Liver (tissue), 9 donors: ENCODE data around the gene RNASE8. TPM values are rescaled to one million over a fixed set of nuclear protein-coding genes. Genes with fewer than 3 reads are reported as not detected.

Source experiments
- DNase-seq: peaks from one replicate; pipeline ENCODE4 v3.0.0-alpha.2; 2017; ENCODE audit warnings: low spot score
- H3K27ac ChIP-seq, 2 donors: one replicate each; pipeline ENCODE4 v1.7.0; 2013; ENCODE audit warnings: inconsistent platforms in 2 of 2, low read length in 2 of 2, control low read depth in 1 of 2, low read depth in 1 of 2, mild to moderate bottlenecking in 1 of 2
- H3K27me3 ChIP-seq, 4 donors: one replicate each; pipeline versions ENCODE4 v1.6.1 to v1.7.0; 2013; ENCODE audit warnings: low read length in 3 of 4, inconsistent platforms in 1 of 4, mild to moderate bottlenecking in 1 of 4, moderate library complexity in 1 of 4; ENCODE audit not compliant: control insufficient read depth in 4 of 4, insufficient read depth in 4 of 4
- H3K36me3 ChIP-seq, 4 donors: one replicate each; pipeline versions ENCODE4 v1.6.1 to v1.7.0; 2013; ENCODE audit warnings: low read length in 3 of 4, mild to moderate bottlenecking in 3 of 4, low read depth in 1 of 4, moderate library complexity in 1 of 4; ENCODE audit not compliant: control insufficient read depth in 4 of 4, insufficient read depth in 3 of 4
- H3K4me1 ChIP-seq, 4 donors: one replicate each; pipeline versions ENCODE4 v1.6.1 to v1.7.0; 2013; ENCODE audit warnings: low read length in 3 of 4, mild to moderate bottlenecking in 3 of 4, moderate library complexity in 1 of 4; ENCODE audit not compliant: control insufficient read depth in 4 of 4, insufficient read depth in 4 of 4
- H3K4me3 ChIP-seq, 3 donors: one replicate each; pipeline versions ENCODE4 v1.6.1 to v1.7.0; 2013; ENCODE audit warnings: low read length in 3 of 3, control low read depth in 1 of 3, low read depth in 1 of 3, mild to moderate bottlenecking in 1 of 3
- H3K9ac ChIP-seq, 2 donors: one replicate each; pipeline ENCODE4 v1.7.0; 2013; ENCODE audit warnings: low read length in 2 of 2, mild to moderate bottlenecking in 2 of 2, moderate library complexity in 2 of 2, control low read depth in 1 of 2, low read depth in 1 of 2
- H3K9me3 ChIP-seq, 4 donors: one replicate each; pipeline versions ENCODE4 v1.6.1 to v1.7.0; 2013; ENCODE audit warnings: low read length in 3 of 4; ENCODE audit not compliant: control insufficient read depth in 4 of 4
- EGR1 ChIP-seq, 2 donors: IDR thresholded peaks; 2 replicates each; pipeline ENCODE4 v1.6.1; 2016 to 2018; ENCODE audit warnings: antibody characterized with exemption in 2 of 2, low read depth in 2 of 2
- FOXA1 ChIP-seq: IDR thresholded peaks from 2 replicates; pipeline ENCODE4 v1.6.1; 2016; ENCODE audit warnings: antibody characterized with exemption
- FOXA2 ChIP-seq: IDR thresholded peaks from 2 replicates; pipeline ENCODE4 v1.6.1; 2016; ENCODE audit warnings: antibody characterized with exemption
- GABPA ChIP-seq, 2 donors: IDR thresholded peaks in 1 of 2; conservative IDR thresholded peaks in 1 of 2; 2 replicates each; pipeline ENCODE4 v1.6.1; 2016; ENCODE audit warnings: antibody characterized with exemption in 2 of 2, mild to moderate bottlenecking in 1 of 2, moderate library complexity in 1 of 2
- HNF4G ChIP-seq: IDR thresholded peaks from 2 replicates; pipeline ENCODE4 v1.6.1; 2016; ENCODE audit warnings: antibody characterized with exemption
- JUND ChIP-seq, 2 donors: IDR thresholded peaks; 2 replicates each; pipeline ENCODE4 v1.6.1; 2016; ENCODE audit warnings: antibody characterized with exemption in 2 of 2
- RAD21 ChIP-seq, 2 donors: IDR thresholded peaks; 2 replicates each; pipeline ENCODE4 v1.6.1; 2016; ENCODE audit warnings: antibody characterized with exemption in 2 of 2, mild to moderate bottlenecking in 2 of 2
- REST ChIP-seq: IDR thresholded peaks from 2 replicates; pipeline ENCODE4 v1.6.1; 2016; ENCODE audit warnings: antibody characterized with exemption, mild to moderate bottlenecking
- SP1 ChIP-seq: IDR thresholded peaks from 2 replicates; pipeline ENCODE4 v1.6.1; 2018; ENCODE audit warnings: antibody characterized with exemption, mild to moderate bottlenecking
- TAF1 ChIP-seq: conservative IDR thresholded peaks from 2 replicates; pipeline ENCODE4 v1.6.1; 2016; ENCODE audit warnings: antibody characterized with exemption, mild to moderate bottlenecking
- WGBS: extraction: QIAGEN DNeasy Blood & Tissue Kit; methylation state at CpG from one replicate; pipeline ENCODE4 v1.1.7; 2013; 5-methylcytosine and 5-hydroxymethylcytosine counted together
- polyA plus RNA-seq, 2 donors: library from polyadenylated mRNA; stranded (reverse) in 1 of 2; unstranded in 1 of 2; fragments of 200-250 nt in 1 of 2; fragments of >200 nt in 1 of 2; fragmentation: Nextera tagmentation in 1 of 2; extraction: Ambion mirVana in 1 of 2; gene quantifications; one replicate each; pipeline versions ENCODE4 v1.2.1 to v1.2.3, GENCODE V29; 2013 to 2015
- total RNA-seq, 2 donors: library from RNA; depleted of rRNA; stranded (reverse); fragments of >200 nt; gene quantifications; one replicate each; pipeline ENCODE4 v1.2.3, GENCODE V29; 2014
- TF ChIP-seq, protein P1 (sequence below): fragments of 150-350 bp; IDR thresholded peaks from 2 replicates; pipeline ENCODE4 v1.5.1; 2017; ENCODE audit warnings: improper control_type of control experiment, low read depth, low read length; ENCODE audit not compliant: missing input control
- TF ChIP-seq, protein P2 (sequence below): IDR thresholded peaks from 2 replicates; pipeline ENCODE4 v1.6.1; 2016; ENCODE audit warnings: antibody characterized with exemption
- TF ChIP-seq, protein P3 (sequence below): IDR thresholded peaks from 2 replicates; pipeline ENCODE4 v1.6.1; 2016; ENCODE audit warnings: antibody characterized with exemption
- TF ChIP-seq, protein P4 (sequence below): IDR thresholded peaks from 2 replicates; pipeline ENCODE4 v1.6.1; 2016; ENCODE audit warnings: antibody characterized with exemption
- donor health status: healthy.
- donor health status: healthy.
- donor health status: healthy.
- donor health status: healthy.
- donor health status: healthy.

RNASE8 gene
- total and polyA plus RNA-seq, 4 donors, result not detected

GRCh38 chr14:21090194-21090939 lies 32.7 kb downstream of the RNASE8 start:
- H3K9ac ChIP-seq, result no peak overlapping the region
- TF ChIP-seq GABPA (IDR thresholded peaks at IDR 0.05 in 1 of 2, conservative IDR thresholded peaks at IDR 0.05 in 1 of 2) (no peak), RAD21 (IDR thresholded peaks at IDR 0.05) (peak; percentile 13 to 39), SP1 (no peak), HNF4G (no peak), TAF1 (no peak), REST (no peak), FOXA1 (no peak), JUND (IDR thresholded peaks at IDR 0.05) (no peak)
- TF ChIP-seq, protein P1, sequence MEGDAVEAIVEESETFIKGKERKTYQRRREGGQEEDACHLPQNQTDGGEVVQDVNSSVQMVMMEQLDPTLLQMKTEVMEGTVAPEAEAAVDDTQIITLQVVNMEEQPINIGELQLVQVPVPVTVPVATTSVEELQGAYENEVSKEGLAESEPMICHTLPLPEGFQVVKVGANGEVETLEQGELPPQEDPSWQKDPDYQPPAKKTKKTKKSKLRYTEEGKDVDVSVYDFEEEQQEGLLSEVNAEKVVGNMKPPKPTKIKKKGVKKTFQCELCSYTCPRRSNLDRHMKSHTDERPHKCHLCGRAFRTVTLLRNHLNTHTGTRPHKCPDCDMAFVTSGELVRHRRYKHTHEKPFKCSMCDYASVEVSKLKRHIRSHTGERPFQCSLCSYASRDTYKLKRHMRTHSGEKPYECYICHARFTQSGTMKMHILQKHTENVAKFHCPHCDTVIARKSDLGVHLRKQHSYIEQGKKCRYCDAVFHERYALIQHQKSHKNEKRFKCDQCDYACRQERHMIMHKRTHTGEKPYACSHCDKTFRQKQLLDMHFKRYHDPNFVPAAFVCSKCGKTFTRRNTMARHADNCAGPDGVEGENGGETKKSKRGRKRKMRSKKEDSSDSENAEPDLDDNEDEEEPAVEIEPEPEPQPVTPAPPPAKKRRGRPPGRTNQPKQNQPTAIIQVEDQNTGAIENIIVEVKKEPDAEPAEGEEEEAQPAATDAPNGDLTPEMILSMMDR, result peak; percentile 35
- TF ChIP-seq, protein P2, sequence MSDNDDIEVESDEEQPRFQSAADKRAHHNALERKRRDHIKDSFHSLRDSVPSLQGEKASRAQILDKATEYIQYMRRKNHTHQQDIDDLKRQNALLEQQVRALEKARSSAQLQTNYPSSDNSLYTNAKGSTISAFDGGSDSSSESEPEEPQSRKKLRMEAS, result no peak
- TF ChIP-seq, protein P3, sequence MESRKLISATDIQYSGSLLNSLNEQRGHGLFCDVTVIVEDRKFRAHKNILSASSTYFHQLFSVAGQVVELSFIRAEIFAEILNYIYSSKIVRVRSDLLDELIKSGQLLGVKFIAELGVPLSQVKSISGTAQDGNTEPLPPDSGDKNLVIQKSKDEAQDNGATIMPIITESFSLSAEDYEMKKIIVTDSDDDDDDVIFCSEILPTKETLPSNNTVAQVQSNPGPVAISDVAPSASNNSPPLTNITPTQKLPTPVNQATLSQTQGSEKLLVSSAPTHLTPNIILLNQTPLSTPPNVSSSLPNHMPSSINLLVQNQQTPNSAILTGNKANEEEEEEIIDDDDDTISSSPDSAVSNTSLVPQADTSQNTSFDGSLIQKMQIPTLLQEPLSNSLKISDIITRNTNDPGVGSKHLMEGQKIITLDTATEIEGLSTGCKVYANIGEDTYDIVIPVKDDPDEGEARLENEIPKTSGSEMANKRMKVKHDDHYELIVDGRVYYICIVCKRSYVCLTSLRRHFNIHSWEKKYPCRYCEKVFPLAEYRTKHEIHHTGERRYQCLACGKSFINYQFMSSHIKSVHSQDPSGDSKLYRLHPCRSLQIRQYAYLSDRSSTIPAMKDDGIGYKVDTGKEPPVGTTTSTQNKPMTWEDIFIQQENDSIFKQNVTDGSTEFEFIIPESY, result no peak
- no peaks in the 10 kb centered on the region for H3K27me3 ChIP-seq
- H3K4me1 ChIP-seq, result peaks cover 2 to 10% (median 3%) of the 10 kb centered on the region in 4 donors
- H3K36me3 ChIP-seq, result peaks cover 15 to 26% (median 19%) of the 10 kb centered on the region in 4 donors
- no peak overlapping the region for H3K4me3 ChIP-seq
- DNase-seq, result no peak
- H3K27ac ChIP-seq, result no peak overlapping the region
- no peaks in the 10 kb centered on the region for H3K9me3 ChIP-seq
- 94% methylated on average over 45 of the region's 45 CpGs for WGBS

GRCh38 chr14:21090940-21091663 lies 33.5 kb downstream of the RNASE8 start:
- Histone ChIP-seq H3K9me3 (no peaks in the 10 kb centered on the region), H3K4me1 (peaks cover 0 to 7% (median 3%) of the 10 kb centered on the region in 4 donors), H3K27me3 (no peaks in the 10 kb centered on the region), H3K27ac (no peak overlapping the region), H3K9ac (no peak overlapping the region), H3K4me3 (no peak overlapping the region), H3K36me3 (peaks cover 12 to 24% (median 19%) of the 10 kb centered on the region in 4 donors)
- WGBS, result 94% methylated on average over 45 of the region's 45 CpGs
- DNase-seq, result no peak
- TF ChIP-seq, protein P3, result no peak
- TF ChIP-seq, protein P2, result no peak
- TF ChIP-seq, protein P4, sequence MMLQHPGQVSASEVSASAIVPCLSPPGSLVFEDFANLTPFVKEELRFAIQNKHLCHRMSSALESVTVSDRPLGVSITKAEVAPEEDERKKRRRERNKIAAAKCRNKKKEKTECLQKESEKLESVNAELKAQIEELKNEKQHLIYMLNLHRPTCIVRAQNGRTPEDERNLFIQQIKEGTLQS, result no peak
- no peak for TF ChIP-seq REST
- TF ChIP-seq TAF1, result no peak
- TF ChIP-seq FOXA2, result no peak
- no peak for TF ChIP-seq HNF4G
- TF ChIP-seq GABPA (IDR thresholded peaks at IDR 0.05 in 1 of 2, conservative IDR thresholded peaks at IDR 0.05 in 1 of 2), result no peak
- TF ChIP-seq FOXA1, result no peak
- TF ChIP-seq EGR1 (IDR thresholded peaks at IDR 0.05; ENCODE audit: low read depth in 2 of 2), result no peak
- TF ChIP-seq JUND (IDR thresholded peaks at IDR 0.05), result no peak
